ENCODE results near the gene TTLL5.

TTLL5 gene

GRCh38 chr14:75647640-75648039 lies 13.4 kb upstream of the TTLL5 start:
- H3K27ac ChIP-seq = peak overlapping the region; percentile 64
- DNase-seq (ENCODE audit: low read depth, low spot score) = no peak

GRCh38 chr14:75648066-75648838 lies 12.8 kb upstream of the TTLL5 start:
- H3K27ac ChIP-seq = peak overlapping the region; percentile 64
- DNase-seq (ENCODE audit: low read depth, low spot score) = peak; percentile 78

GRCh38 chr14:75649337-75649736 lies 11.7 kb upstream of the TTLL5 start:
- peak overlapping the region; percentile 64 for H3K27ac ChIP-seq
- no peak for DNase-seq (ENCODE audit: low read depth, low spot score)

- DNase-seq (ENCODE audit: low read depth, low spot score) = no peak
- no peak overlapping the region for H3K27ac ChIP-seq
These were observed 11.3 kb upstream of the TTLL5 start for GRCh38 chr14:75649773-75650172.

- H3K27ac ChIP-seq = no peak overlapping the region
- DNase-seq (ENCODE audit: low read depth, low spot score) = no peak
These were observed 10.6 kb upstream of the TTLL5 start for GRCh38 chr14:75650253-75651058.

GRCh38 chr14:75653563-75653962 lies 7.5 kb upstream of the TTLL5 start:
- no peak for DNase-seq (ENCODE audit: low read depth, low spot score)
- H3K27ac ChIP-seq = no peak overlapping the region

- DNase-seq (ENCODE audit: low read depth, low spot score) = no peak
These were observed 6.8 kb upstream of the TTLL5 start for GRCh38 chr14:75654127-75654732.

GRCh38 chr14:75655235-75655634 lies 5.8 kb upstream of the TTLL5 start:
- DNase-seq (ENCODE audit: low read depth, low spot score) = no peak
- no peak overlapping the region for H3K27ac ChIP-seq

More at GRCh38 chr14:75654127-75654732, 6.8 kb upstream of the TTLL5 start:
- no peak overlapping the region for H3K27ac ChIP-seq

- DNase-seq (ENCODE audit: low read depth, low spot score) = no peak
- H3K27ac ChIP-seq = no peak overlapping the region
These were observed 3.7 kb upstream of the TTLL5 start for GRCh38 chr14:75657331-75657730.

- H3K27ac ChIP-seq = no peak overlapping the region
- DNase-seq (ENCODE audit: low read depth, low spot score) = no peak
These were observed 2.1 kb upstream of the TTLL5 start for GRCh38 chr14:75658957-75659356.

- peak overlapping the region; percentile 78 for H3K27ac ChIP-seq
- no peak for DNase-seq (ENCODE audit: low read depth, low spot score)
These were observed 812 bp upstream of the TTLL5 start for GRCh38 chr14:75660238-75660629.

GRCh38 chr14:75661499-75661814 lies 411 bp downstream of the TTLL5 start:
- peak overlapping the region; percentile 78 for H3K27ac ChIP-seq
- no peak for DNase-seq (ENCODE audit: low read depth, low spot score)

GRCh38 chr14:75662966-75663365 lies 1.9 kb downstream of the TTLL5 start:
- no peak for DNase-seq (ENCODE audit: low read depth, low spot score)
- H3K27ac ChIP-seq = no peak overlapping the region

GRCh38 chr14:75667099-75667765 lies 6.2 kb downstream of the TTLL5 start:
- H3K27ac ChIP-seq = no peak overlapping the region
- DNase-seq (ENCODE audit: low read depth, low spot score) = no peak

- H3K27ac ChIP-seq = no peak overlapping the region
- no peak for DNase-seq (ENCODE audit: low read depth, low spot score)
These were observed 11.7 kb downstream of the TTLL5 start for GRCh38 chr14:75672605-75673192.

- DNase-seq (ENCODE audit: low read depth, low spot score) = no peak
- no peak overlapping the region for H3K27ac ChIP-seq
These were observed 12.4 kb downstream of the TTLL5 start for GRCh38 chr14:75673345-75674035.

- peak overlapping the region; percentile 47 for H3K27ac ChIP-seq
- peak; percentile 66 for DNase-seq (ENCODE audit: low read depth, low spot score)
These were observed 14.4 kb downstream of the TTLL5 start for GRCh38 chr14:75675265-75675960.

GRCh38 chr14:75685910-75686309 lies 24.9 kb downstream of the TTLL5 start:
- no peak overlapping the region for H3K27ac ChIP-seq
- no peak for DNase-seq (ENCODE audit: low read depth, low spot score)

GRCh38 chr14:75689012-75689411 lies 28.0 kb downstream of the TTLL5 start:
- no peak for DNase-seq (ENCODE audit: low read depth, low spot score)
- H3K27ac ChIP-seq = no peak overlapping the region
